ENCODE data around the gene TMEM131.

The TMEM131 gene

GRCh38 chr2:97736185-97736584, 259.6 kb downstream of the TMEM131 start:
- DNase-seq, result no peak

GRCh38 chr2:97735161-97735561, 260.6 kb downstream of the TMEM131 start:
- DNase-seq, result no peak

GRCh38 chr2:97734061-97735051, 261.4 kb downstream of the TMEM131 start:
- no peak for DNase-seq

GRCh38 chr2:97733341-97734035, 262.3 kb downstream of the TMEM131 start:
- no peak for DNase-seq

GRCh38 chr2:97732436-97733340, 263.1 kb downstream of the TMEM131 start:
- DNase-seq, result no peak

- DNase-seq, result no peak
These were observed 264.3 kb downstream of the TMEM131 start for GRCh38 chr2:97731274-97732020.

- DNase-seq, result no peak
These were observed 265.5 kb downstream of the TMEM131 start for GRCh38 chr2:97730245-97730644.

GRCh38 chr2:97728091-97728731, 267.5 kb downstream of the TMEM131 start:
- DNase-seq, result no peak

GRCh38 chr2:97727296-97727695, 268.5 kb downstream of the TMEM131 start:
- DNase-seq, result no peak

- DNase-seq, result no peak
These were observed 269.3 kb downstream of the TMEM131 start for GRCh38 chr2:97726261-97727064.

- no peak for DNase-seq
These were observed 270.6 kb downstream of the TMEM131 start for GRCh38 chr2:97724946-97725688.

GRCh38 chr2:97724501-97724900, 271.2 kb downstream of the TMEM131 start:
- no peak for DNase-seq

GRCh38 chr2:97724073-97724410, 271.7 kb downstream of the TMEM131 start:
- no peak for DNase-seq

GRCh38 chr2:97723156-97724072, 272.3 kb downstream of the TMEM131 start:
- DNase-seq, result no peak

GRCh38 chr2:97722227-97722626, 273.5 kb downstream of the TMEM131 start:
- no peak for DNase-seq

GRCh38 chr2:97720746-97721145, 275.0 kb downstream of the TMEM131 start:
- DNase-seq, result no peak

GRCh38 chr2:97719362-97720155, 276.2 kb downstream of the TMEM131 start:
- no peak for DNase-seq

- no peak for DNase-seq
These were observed 276.8 kb downstream of the TMEM131 start for GRCh38 chr2:97718942-97719341.
